IMR-90 (cell line): Measurements from ENCODE around the gene ACOD1. TPM values are rescaled to one million over a fixed set of nuclear protein-coding genes. Genes with fewer than 3 reads are reported as not detected.
A peak's percentile ranks its signal among the peaks of the same experiment; 100 is the strongest.

Experiments
- ATAC-seq: fragments of 200-7000 bp; cut with Tn5 transposase; 2 replicates; pipeline ENCODE4 v1.9.1; 2020; ENCODE audit warnings: low read depth, mild to moderate bottlenecking, moderate library complexity
- BruUV-seq: library from RNA; stranded (reverse); fragments of 400-500 nt; replicated peaks from 2 replicates; lab custom pipeline; 2021; lab: Mats Ljungman, UMichigan
- CTCF ChIA-PET: fragments of 300-600 bp; formaldehyde crosslinking; extraction: SDS; loops from one replicate; lab custom pipeline; 2021; ENCODE audit warnings: antibody characterized with exemption; lab: Yijun Ruan, JAX
- POLR2A ChIA-PET: fragments of 300-600 bp; sonication (Branson Sonifier 250); formaldehyde crosslinking; loops from one replicate; lab custom pipeline; 2022; ENCODE audit warnings: antibody characterized with exemption; ENCODE audit not compliant: unreplicated experiment; lab: Charles Lee
- DNase-seq: peaks from one replicate; pipeline ENCODE4 v3.0.0; 2013
- H2AFZ ChIP-seq: replicated peaks from 2 replicates; pipeline ENCODE3; 2013; ENCODE audit warnings: low read length, mild to moderate bottlenecking; ENCODE audit not compliant: poor library complexity
- H2AK5ac ChIP-seq: 2 replicates; pipeline ENCODE4 v1.6.1; 2013; ENCODE audit warnings: low read depth, low read length, inconsistent platforms
- H2AK9ac ChIP-seq: replicated peaks from 2 replicates; pipeline ENCODE3; 2013; ENCODE audit warnings: mild to moderate bottlenecking, low read depth, low read length, moderate library complexity; ENCODE audit not compliant: poor library complexity
- H2BK120ac ChIP-seq: 2 replicates; pipeline ENCODE4 v1.6.1; 2013; ENCODE audit warnings: low read depth, low read length, inconsistent platforms
- H2BK15ac ChIP-seq: 3 replicates; pipeline ENCODE4 v1.6.1; 2013; ENCODE audit warnings: low read depth, low read length, inconsistent platforms
- H2BK20ac ChIP-seq: 2 replicates; pipeline ENCODE4 v1.6.1; 2013; ENCODE audit warnings: low read depth, mild to moderate bottlenecking, inconsistent platforms, low read length, moderate library complexity
- H2BK5ac ChIP-seq: 2 replicates; pipeline ENCODE4 v1.6.1; 2013; ENCODE audit warnings: mild to moderate bottlenecking, low read depth, low read length, inconsistent platforms; ENCODE audit not compliant: poor library complexity, severe bottlenecking
- H3K14ac ChIP-seq: replicated peaks from 2 replicates; pipeline ENCODE4 v1.6.1; 2013; ENCODE audit warnings: low read depth, low read length, inconsistent platforms
- H3K18ac ChIP-seq: 2 replicates; pipeline ENCODE4 v1.6.1; 2013; ENCODE audit warnings: low read depth, low read length, control low read depth
- H3K23ac ChIP-seq: 2 replicates; pipeline ENCODE4 v1.6.1; 2013; ENCODE audit warnings: low read depth, low read length, inconsistent platforms
- H3K27ac ChIP-seq: 2 replicates; pipeline ENCODE4 v1.5.1; 2013; ENCODE audit warnings: mild to moderate bottlenecking, control low read depth, low read length; ENCODE audit not compliant: insufficient read depth
- H3K27me3 ChIP-seq: 2 replicates; pipeline ENCODE4 v1.6.1; 2013; ENCODE audit warnings: low read length; ENCODE audit not compliant: control insufficient read depth, insufficient read depth
- H3K36me3 ChIP-seq: 2 replicates; pipeline ENCODE4 v1.6.1; 2013; ENCODE audit warnings: low read length, mixed read lengths; ENCODE audit not compliant: control insufficient read depth, insufficient read depth
- H3K4ac ChIP-seq: 2 replicates; pipeline ENCODE4 v1.6.1; 2013; ENCODE audit warnings: low read depth, low read length, inconsistent platforms
- H3K4me1 ChIP-seq: 2 replicates; pipeline ENCODE4 v1.6.1; 2013; ENCODE audit warnings: low read length, mixed read lengths; ENCODE audit not compliant: control insufficient read depth, insufficient read depth
- H3K4me2 ChIP-seq: 2 replicates; pipeline ENCODE4 v1.6.1; 2013; ENCODE audit warnings: low read depth, mild to moderate bottlenecking, control low read depth, low read length, moderate library complexity
- H3K4me3 ChIP-seq: 2 replicates; pipeline ENCODE4 v1.5.1; 2013; ENCODE audit warnings: low read depth, mild to moderate bottlenecking, control low read depth, low read length, moderate library complexity; ENCODE audit not compliant: insufficient read depth
- H3K56ac ChIP-seq: 2 replicates; pipeline ENCODE4 v1.6.1; 2013; ENCODE audit warnings: low read length, inconsistent platforms; ENCODE audit not compliant: insufficient read depth; ENCODE audit errors: extremely low read depth
- H3K79me1 ChIP-seq, 2 experiments: 2 replicates each; pipeline ENCODE4 v1.6.1; 2013; ENCODE audit warnings: low read length in 2 of 2, inconsistent platforms in 1 of 2, low read depth in 1 of 2
- H3K9ac ChIP-seq: 2 replicates; pipeline ENCODE4 v1.6.1; 2013; ENCODE audit warnings: low read depth, low read length, control low read depth
- H3K9me1 ChIP-seq: 2 replicates; pipeline ENCODE4 v1.6.1; 2013; ENCODE audit warnings: low read length, inconsistent platforms; ENCODE audit not compliant: insufficient read depth
- H3K9me3 ChIP-seq: 2 replicates; pipeline ENCODE4 v1.6.1; 2013; ENCODE audit warnings: low read length; ENCODE audit not compliant: control insufficient read depth, insufficient read depth
- H4K20me1 ChIP-seq: 2 replicates; pipeline ENCODE4 v1.6.1; 2013; ENCODE audit warnings: low read length, inconsistent platforms; ENCODE audit not compliant: insufficient read depth
- H4K5ac ChIP-seq: 2 replicates; pipeline ENCODE4 v1.6.1; 2013; ENCODE audit warnings: mild to moderate bottlenecking, low read depth, low read length, control low read depth
- H4K8ac ChIP-seq, 2 experiments: 2 replicates each; pipeline ENCODE4 v1.6.1; 2013; ENCODE audit warnings: low read depth in 2 of 2, low read length in 2 of 2, control low read depth in 1 of 2, inconsistent platforms in 1 of 2
- H4K91ac ChIP-seq: 2 replicates; pipeline ENCODE4 v1.6.1; 2013; ENCODE audit warnings: low read depth, low read length, inconsistent platforms; ENCODE audit not compliant: insufficient read depth
- CTCF ChIP-seq: conservative IDR thresholded peaks from 2 replicates; pipeline ENCODE4 v1.5.1; 2012; ENCODE audit warnings: mild to moderate bottlenecking, low read depth, low read length, improper control_type of control experiment
- RAD21 ChIP-seq: IDR thresholded peaks from 2 replicates; pipeline ENCODE4 v1.6.1; 2012; ENCODE audit warnings: low read length, improper control_type of control experiment
- SMC3 ChIP-seq: fragments of 150-350 bp; IDR thresholded peaks from 2 replicates; pipeline ENCODE4 v1.6.1; 2016; ENCODE audit warnings: low read depth, mild to moderate bottlenecking, antibody characterized with exemption, low read length, moderate library complexity
- USF2 ChIP-seq: fragments of 150-350 bp; IDR thresholded peaks from 2 replicates; pipeline ENCODE4 v1.6.1; 2017; ENCODE audit warnings: mild to moderate bottlenecking, antibody characterized with exemption, low read length, low read depth
- WGBS, 2 experiments: methylation state at CpG; one replicate each; pipeline versions ENCODE4 v1.1.5 to v1.1.7; 2013; ENCODE audit warnings: missing lambda C conversion rate in 2 of 2; ENCODE audit not compliant: insufficient read length in 1 of 2; ENCODE audit errors: extremely low coverage in 2 of 2; 5-methylcytosine and 5-hydroxymethylcytosine counted together
- dilution Hi-C: fragments of 300-500 bp; cut with HindIII; formaldehyde crosslinking; loops from one replicate; pipeline ENCODE4 v1.14.3; 2018; ENCODE audit warnings: low sequenced_read_pairs; ENCODE audit not compliant: unreplicated experiment
- in situ Hi-C: fragments of 300-500 bp; cut with MboI; formaldehyde crosslinking; loops from 3 replicates; pipeline ENCODE4 v1.14.3; 2019; ENCODE audit warnings: low sequenced_read_pairs, inconsistent platforms, mixed read lengths
- intact Hi-C: fragments of 100-400 bp; cut with micrococcal nuclease; formaldehyde crosslinking; loops from 2 replicates; pipeline ENCODE4 v1.10.0; 2022
- polyA plus RNA-seq, 3 experiments: library from polyadenylated mRNA; depleted of rRNA; stranded (reverse); fragments of >200 nt; gene quantifications; 2 replicates each; pipeline ENCODE4 v1.2.3, GENCODE V29; 2012; ENCODE audit warnings: low replicate concordance in 1 of 3
- total RNA-seq: library from RNA; depleted of rRNA; stranded (reverse); fragments of >200 nt; gene quantifications from 2 replicates; pipeline ENCODE4 v1.2.3, GENCODE V29; 2012; rRNA removed

The ACOD1 gene
- total and polyA plus RNA-seq, 2 of the 4 experiments (the other 2 are of a cell fraction), result not detected

- H3K56ac ChIP-seq, result no peak overlapping the region
- H3K79me1 ChIP-seq, result peaks cover 16 to 27% of the 10 kb centered on the region in 2 experiments
- intact Hi-C loops (no loop called here), dilution Hi-C loops (no loop called here), in situ Hi-C loops (no loop called here)
- no peak overlapping the region for H3K14ac ChIP-seq
- no peak overlapping the region for H2AFZ ChIP-seq
- no peak overlapping the region for H3K23ac ChIP-seq
- peaks cover 11% of the 10 kb centered on the region; the same call in 1 of the 2 replicates for H4K20me1 ChIP-seq
- no peak overlapping the region for H2BK20ac ChIP-seq
- no TSS peak for BruUV-seq
- no peak overlapping the region for H3K4me2 ChIP-seq
- no peaks in the 10 kb centered on the region for H3K4me1 ChIP-seq
- H3K9me1 ChIP-seq, result peaks cover 6% of the 10 kb centered on the region; the same call in 1 of the 2 replicates
- WGBS, 2 experiments, result 82% methylated on average over 7 of the region's 7 CpGs; no CpG with 5 or more reads in 1 of the 2 experiments
- peak; percentile 48 for DNase-seq
- H2AK9ac ChIP-seq, result no peak overlapping the region
- no peak overlapping the region for H2BK120ac ChIP-seq
- H4K5ac ChIP-seq, result no peak overlapping the region
- no peak overlapping the region for H4K91ac ChIP-seq
- H2BK5ac ChIP-seq, result no peak overlapping the region
- ChIA-PET CTCF (interaction anchor here (0.6 to 2.7 kb wide), 13 partner anchors 10 to 1708 kb away, joined by 3 to 15 read pairs (median 4); no protein-coding TSS in a partner anchor), POLR2A (interaction anchor here (0.7 kb wide), 1 partner anchor 1214 kb away, joined by 11 read pairs; no protein-coding TSS in a partner anchor)
- ATAC-seq, result peak; percentile 67
- no peak overlapping the region for H2AK5ac ChIP-seq
- H3K9ac ChIP-seq, result no peak overlapping the region
- H2BK15ac ChIP-seq, result no peak overlapping the region
- no peak overlapping the region for H3K4me3 ChIP-seq
- H4K8ac ChIP-seq, result no peak overlapping the region
- TF ChIP-seq RAD21 (peak; percentile 52), USF2 (no peak), SMC3 (peak; percentile 26; the same call in 1 of the 2 replicates), CTCF (peak; percentile 67)
- peaks cover 23% of the 10 kb centered on the region for H3K36me3 ChIP-seq
- no peaks in the 10 kb centered on the region for H3K9me3 ChIP-seq
- H3K27me3 ChIP-seq, result no peaks in the 10 kb centered on the region
- H3K4ac ChIP-seq, result no peak overlapping the region
- H3K27ac ChIP-seq, result no peak overlapping the region
- no peak overlapping the region for H3K18ac ChIP-seq
Measured at GRCh38 chr13:77002590-77003190, 54.4 kb downstream of the ACOD1 start.

Other genes with a start within 250 kb of the ACOD1 start
- 1.8 and 3.9 TPM in 2 replicates for gene KCTD12, start 62.1 kb upstream of the ACOD1 start, total RNA-seq
- 1.4 and 1.9 TPM in 2 replicates for gene KCTD12, start 62.1 kb upstream of the ACOD1 start, polyA plus RNA-seq (2012; rRNA removed)
- 15.1 and 22.8 TPM in 2 replicates for gene CLN5, start 43.6 kb downstream of the ACOD1 start, total RNA-seq
- gene CLN5, start 43.6 kb downstream of the ACOD1 start, polyA plus RNA-seq (2012; rRNA removed), result 9.7 and 11.3 TPM in 2 replicates
- gene FBXL3, start 78.6 kb downstream of the ACOD1 start, total RNA-seq, result 43.6 and 51.1 TPM in 2 replicates
- gene FBXL3, start 78.6 kb downstream of the ACOD1 start, polyA plus RNA-seq (2012; rRNA removed), result 12.7 and 15.3 TPM in 2 replicates